ENCODE data around the gene FCER1G.
"Not testable (repeated sequence)": the region's sequence is repeated elsewhere in the genome, so short reads cannot be mapped to it uniquely, and the experiment has no call there.

FCER1G gene

GRCh38 chr1:161227196-161227871 lies 12.2 kb downstream of the FCER1G start:
- Histone ChIP-seq H3K27me3 (peaks cover under 1% of the 10 kb centered on the region; the same call in 1 of the 2 replicates), H3K9ac (peak overlapping the region; percentile 80; the same call in 1 of the 2 replicates), H3K27ac (peak overlapping the region; percentile 8; the same call in 1 of the 2 replicates), H3K36me3 (peaks cover 31% of the 10 kb centered on the region), H3K4me2 (peak overlapping the region; percentile 95), H3K4me3 (peak overlapping the region; percentile 78), H4K20me1 (no peaks in the 10 kb centered on the region), H3K9me3 (no peaks in the 10 kb centered on the region), H3K4me1 (peaks cover 27% of the 10 kb centered on the region)
- TF ChIP-seq Cebpa-rat (IDR thresholded peaks at IDR 0.05), result no peak

- no peak overlapping the region for H3K9ac ChIP-seq
Observed at GRCh38 chr1:161228032-161228431, 12.9 kb downstream of the FCER1G start.

GRCh38 chr1:161229896-161230295 lies 14.8 kb downstream of the FCER1G start:
- H4K20me1 ChIP-seq, result no peaks in the 10 kb centered on the region
- no peak for TF ChIP-seq Cebpa-rat (IDR thresholded peaks at IDR 0.05)
- H3K4me1 ChIP-seq, result peaks cover 26% of the 10 kb centered on the region
- no peak overlapping the region for H3K4me3 ChIP-seq
- no peak overlapping the region for H3K27ac ChIP-seq
- no peak overlapping the region for H3K4me2 ChIP-seq
- H3K27me3 ChIP-seq, result no peaks in the 10 kb centered on the region
- H3K9ac ChIP-seq, result no peak overlapping the region
- H3K36me3 ChIP-seq, result peaks cover 31% of the 10 kb centered on the region
- H3K9me3 ChIP-seq, result no peaks in the 10 kb centered on the region

More at GRCh38 chr1:161228032-161228431, 12.9 kb downstream of the FCER1G start:
- H3K27me3 ChIP-seq, result no peaks in the 10 kb centered on the region
- H4K20me1 ChIP-seq, result no peaks in the 10 kb centered on the region
- peak overlapping the region; percentile 95 for H3K4me2 ChIP-seq
- 0 out of 2 replicates have a peak overlapping the region, but pooled peaks have one; percentile 78 for H3K4me3 ChIP-seq
- H3K27ac ChIP-seq, result peak overlapping the region; percentile 8; the same call in 1 of the 2 replicates
- no peak for TF ChIP-seq Cebpa-rat (IDR thresholded peaks at IDR 0.05)
- no peaks in the 10 kb centered on the region for H3K9me3 ChIP-seq
- peaks cover 27% of the 10 kb centered on the region for H3K4me1 ChIP-seq
- peaks cover 31% of the 10 kb centered on the region for H3K36me3 ChIP-seq

GRCh38 chr1:161230762-161231161 lies 15.7 kb downstream of the FCER1G start:
- H3K36me3 ChIP-seq, result peaks cover 31% of the 10 kb centered on the region
- no peak overlapping the region for H3K27ac ChIP-seq
- H3K9me3 ChIP-seq, result no peaks in the 10 kb centered on the region
- no peak overlapping the region for H3K4me2 ChIP-seq
- TF ChIP-seq Cebpa-rat (IDR thresholded peaks at IDR 0.05), result no peak
- H4K20me1 ChIP-seq, result no peaks in the 10 kb centered on the region
- H3K4me1 ChIP-seq, result peaks cover 21% of the 10 kb centered on the region
- no peak overlapping the region for H3K9ac ChIP-seq
- no peak overlapping the region for H3K4me3 ChIP-seq
- no peaks in the 10 kb centered on the region for H3K27me3 ChIP-seq

- H3K27me3 ChIP-seq, result no peaks in the 10 kb centered on the region
- H4K20me1 ChIP-seq, result no peaks in the 10 kb centered on the region
- H3K9me3 ChIP-seq, result no peaks in the 10 kb centered on the region
- no peak overlapping the region for H3K4me3 ChIP-seq
- peaks cover 31% of the 10 kb centered on the region for H3K36me3 ChIP-seq
- H3K4me1 ChIP-seq, result peaks cover 1% of the 10 kb centered on the region
- H3K4me2 ChIP-seq, result no peak overlapping the region
- H3K27ac ChIP-seq, result no peak overlapping the region
- H3K9ac ChIP-seq, result no peak overlapping the region
- no peak for TF ChIP-seq Cebpa-rat (IDR thresholded peaks at IDR 0.05)
Observed at GRCh38 chr1:161233102-161233501, 18.0 kb downstream of the FCER1G start.

GRCh38 chr1:161235957-161236775 lies 21.1 kb downstream of the FCER1G start:
- H3K27ac ChIP-seq, result no peak overlapping the region
- no peaks in the 10 kb centered on the region for H3K36me3 ChIP-seq
- H4K20me1 ChIP-seq, result no peaks in the 10 kb centered on the region
- H3K4me2 ChIP-seq, result no peak overlapping the region
- H3K4me1 ChIP-seq, result no peaks in the 10 kb centered on the region
- no peaks in the 10 kb centered on the region for H3K9me3 ChIP-seq
- no peak for TF ChIP-seq Cebpa-rat (IDR thresholded peaks at IDR 0.05)
- no peak overlapping the region for H3K4me3 ChIP-seq
- no peaks in the 10 kb centered on the region; the same call in 1 of the 2 replicates for H3K27me3 ChIP-seq
- no peak overlapping the region for H3K9ac ChIP-seq

- no peaks in the 10 kb centered on the region for H4K20me1 ChIP-seq
- no peak within 1 kb of the TSS for H3K4me2 ChIP-seq
- H3K9ac ChIP-seq, result no peak within 1 kb of the TSS
- H3K27me3 ChIP-seq, result no peaks in the 10 kb centered on the region; the same call in 1 of the 2 replicates
- no peaks in the 10 kb centered on the region for H3K9me3 ChIP-seq
- H3K36me3 ChIP-seq, result no peaks in the 10 kb centered on the region
- no peak within 1 kb of the TSS for H3K27ac ChIP-seq
- H3K4me1 ChIP-seq, result no peaks in the 10 kb centered on the region
- no peak within 1 kb of the TSS for H3K4me3 ChIP-seq
- TF ChIP-seq Cebpa-rat (IDR thresholded peaks at IDR 0.05), result no peak
Observed at GRCh38 chr1:161238039-161238473, 23.0 kb downstream of the FCER1G start, which contains the start of gene NR1I3. Gene NR1I3 (minus strand): TSS chr1:161238203. CDS start chr1:161236565, 1,638 bp downstream.

- Histone ChIP-seq H3K4me2 (no peak overlapping the region), H3K27me3 (no peaks in the 10 kb centered on the region; the same call in 1 of the 2 replicates), H3K27ac (no peak overlapping the region), H3K36me3 (no peaks in the 10 kb centered on the region), H3K4me1 (no peaks in the 10 kb centered on the region), H3K9ac (no peak overlapping the region), H4K20me1 (no peaks in the 10 kb centered on the region), H3K4me3 (no peak overlapping the region), H3K9me3 (no peaks in the 10 kb centered on the region)
- no peak for TF ChIP-seq Cebpa-rat (IDR thresholded peaks at IDR 0.05)
Observed at GRCh38 chr1:161241682-161242081, 26.6 kb downstream of the FCER1G start.

GRCh38 chr1:161242313-161242712 lies 27.2 kb downstream of the FCER1G start:
- no peaks in the 10 kb centered on the region for H4K20me1 ChIP-seq
- no peak overlapping the region for H3K9ac ChIP-seq
- no peak overlapping the region for H3K27ac ChIP-seq
- H3K4me2 ChIP-seq, result no peak overlapping the region
- H3K36me3 ChIP-seq, result no peaks in the 10 kb centered on the region
- no peaks in the 10 kb centered on the region for H3K9me3 ChIP-seq
- no peaks in the 10 kb centered on the region for H3K4me1 ChIP-seq
- H3K27me3 ChIP-seq, result no peaks in the 10 kb centered on the region; the same call in 1 of the 2 replicates
- no peak for TF ChIP-seq Cebpa-rat (IDR thresholded peaks at IDR 0.05)
- H3K4me3 ChIP-seq, result no peak overlapping the region

- Histone ChIP-seq H3K4me1 (no peaks in the 10 kb centered on the region), H3K9me3 (peaks cover 2% of the 10 kb centered on the region; the same call in 1 of the 2 replicates), H3K9ac (no peak overlapping the region), H4K20me1 (no peaks in the 10 kb centered on the region), H3K36me3 (no peaks in the 10 kb centered on the region), H3K4me2 (no peak overlapping the region), H3K27me3 (no peaks in the 10 kb centered on the region; the same call in 1 of the 2 replicates), H3K27ac (no peak overlapping the region), H3K4me3 (no peak overlapping the region)
- TF ChIP-seq Cebpa-rat (IDR thresholded peaks at IDR 0.05), result no peak
Observed at GRCh38 chr1:161244888-161245287, 29.8 kb downstream of the FCER1G start.

- not testable (repeated sequence) for H3K4me1 ChIP-seq, H3K9ac ChIP-seq, H3K27ac ChIP-seq, H3K27me3 ChIP-seq, H3K36me3 ChIP-seq, H4K20me1 ChIP-seq, H3K4me3 ChIP-seq, H3K4me2 ChIP-seq
- H3K9me3 ChIP-seq, result peaks cover 15% of the 10 kb centered on the region; the same call in 1 of the 2 replicates
Observed at GRCh38 chr1:161250100-161250499, 35.0 kb downstream of the FCER1G start.
